OCI-LY1 (cell line): Measurements from ENCODE around the gene SRL.

ENCODE experiments used
- EZH2 ChIP-seq: fragments of 200-600 bp; sonication (generic), shearing (Covaris generic); IDR thresholded peaks from 2 replicates; pipeline ENCODE4 v1.8.0; 2017; ENCODE audit warnings: borderline replicate concordance, mixed run types, mild to moderate bottlenecking, antibody characterized with exemption, low read length, moderate library complexity, mixed read lengths
- TF ChIP-seq, protein P1 (sequence below): fragments of 200-600 bp; sonication (generic), shearing (Covaris generic); IDR thresholded peaks from 2 replicates; pipeline ENCODE4 v1.5.1; 2017; ENCODE audit warnings: mild to moderate bottlenecking, antibody characterized with exemption, low read length, moderate library complexity, mixed read lengths

DNA sequence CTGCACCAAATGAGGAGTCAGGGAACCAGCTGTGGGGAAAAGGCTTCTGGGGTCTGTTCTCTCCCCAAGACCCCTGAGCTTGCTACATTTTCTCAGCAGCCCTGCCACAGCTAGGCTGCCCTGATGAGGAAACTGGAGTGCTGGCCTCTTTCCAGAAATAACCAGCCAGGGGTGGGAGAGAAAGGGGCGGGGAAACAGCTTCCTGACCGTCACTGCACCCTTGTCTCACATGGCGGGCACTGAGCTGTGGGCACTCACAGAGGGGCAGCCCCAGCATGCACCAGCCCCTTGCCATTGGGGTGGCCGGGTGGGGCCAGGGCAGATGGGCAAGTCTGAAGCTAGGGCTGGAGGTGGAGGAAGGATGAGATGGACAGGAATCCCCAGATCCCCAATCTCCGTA is 2.9 kb downstream of the SRL start:
- TF ChIP-seq, protein P1, sequence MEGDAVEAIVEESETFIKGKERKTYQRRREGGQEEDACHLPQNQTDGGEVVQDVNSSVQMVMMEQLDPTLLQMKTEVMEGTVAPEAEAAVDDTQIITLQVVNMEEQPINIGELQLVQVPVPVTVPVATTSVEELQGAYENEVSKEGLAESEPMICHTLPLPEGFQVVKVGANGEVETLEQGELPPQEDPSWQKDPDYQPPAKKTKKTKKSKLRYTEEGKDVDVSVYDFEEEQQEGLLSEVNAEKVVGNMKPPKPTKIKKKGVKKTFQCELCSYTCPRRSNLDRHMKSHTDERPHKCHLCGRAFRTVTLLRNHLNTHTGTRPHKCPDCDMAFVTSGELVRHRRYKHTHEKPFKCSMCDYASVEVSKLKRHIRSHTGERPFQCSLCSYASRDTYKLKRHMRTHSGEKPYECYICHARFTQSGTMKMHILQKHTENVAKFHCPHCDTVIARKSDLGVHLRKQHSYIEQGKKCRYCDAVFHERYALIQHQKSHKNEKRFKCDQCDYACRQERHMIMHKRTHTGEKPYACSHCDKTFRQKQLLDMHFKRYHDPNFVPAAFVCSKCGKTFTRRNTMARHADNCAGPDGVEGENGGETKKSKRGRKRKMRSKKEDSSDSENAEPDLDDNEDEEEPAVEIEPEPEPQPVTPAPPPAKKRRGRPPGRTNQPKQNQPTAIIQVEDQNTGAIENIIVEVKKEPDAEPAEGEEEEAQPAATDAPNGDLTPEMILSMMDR: no peak
- no peak for TF ChIP-seq EZH2
